WI38 (cell line): ENCODE results near the gene RNFT2.

Experiments
- H3K4me3 ChIP-seq: 2 replicates; pipeline ENCODE4 v1.5.1; 2011; ENCODE audit warnings: low read depth, mild to moderate bottlenecking, control low read depth, low read length
- CTCF ChIP-seq: IDR thresholded peaks from 2 replicates; pipeline ENCODE4 v1.5.1; 2012; ENCODE audit warnings: low read depth, mild to moderate bottlenecking, control low read depth, low read length

The RNFT2 gene

DNA sequence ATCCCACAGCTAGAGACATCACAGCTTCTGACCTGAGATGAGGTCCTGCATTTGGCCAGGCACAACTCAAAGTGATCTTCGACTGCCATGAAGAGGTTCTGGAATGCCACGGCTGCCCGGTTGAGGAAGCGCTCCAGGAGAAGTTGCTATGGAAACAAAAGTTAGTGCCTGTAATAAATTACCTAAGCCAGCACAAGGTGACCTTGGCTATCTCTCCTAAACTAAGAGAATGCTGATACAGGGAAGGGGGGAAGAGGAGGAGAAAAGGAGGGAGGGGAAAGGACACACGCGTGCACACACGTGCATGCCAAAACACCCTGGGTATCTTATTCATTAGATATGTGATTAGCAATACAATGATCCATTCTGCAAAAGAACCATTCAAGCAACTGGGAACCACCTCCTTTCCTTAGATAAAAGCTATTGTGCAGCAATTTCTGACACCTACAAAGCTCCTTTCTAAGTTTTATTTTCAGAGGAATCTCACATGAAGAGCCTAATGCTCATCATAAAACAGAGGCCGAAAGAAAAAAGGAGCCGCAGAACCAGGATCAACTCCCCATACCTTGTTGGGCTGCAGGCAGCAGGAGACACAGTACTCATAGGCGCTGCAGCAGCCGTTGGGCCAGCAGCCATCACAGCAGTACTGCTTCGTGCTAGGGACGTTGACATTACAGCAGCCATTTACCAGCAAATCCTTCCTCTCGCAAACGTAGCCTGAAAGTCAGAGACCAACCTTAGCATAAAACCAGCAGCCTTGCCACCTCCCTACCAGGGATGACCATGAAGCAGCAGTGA, 18.2 kb upstream of the RNFT2 start:
- no peak overlapping the region for H3K4me3 ChIP-seq
- no peak for TF ChIP-seq CTCF

- H3K4me3 ChIP-seq: no peak overlapping the region
- TF ChIP-seq CTCF: no peak
These were observed 15.9 kb upstream of the RNFT2 start for GRCh38 chr12:116722245-116722644.

- no peak for TF ChIP-seq CTCF
- H3K4me3 ChIP-seq: no peak overlapping the region
These were observed 11.4 kb upstream of the RNFT2 start for GRCh38 chr12:116726694-116727093.

DNA sequence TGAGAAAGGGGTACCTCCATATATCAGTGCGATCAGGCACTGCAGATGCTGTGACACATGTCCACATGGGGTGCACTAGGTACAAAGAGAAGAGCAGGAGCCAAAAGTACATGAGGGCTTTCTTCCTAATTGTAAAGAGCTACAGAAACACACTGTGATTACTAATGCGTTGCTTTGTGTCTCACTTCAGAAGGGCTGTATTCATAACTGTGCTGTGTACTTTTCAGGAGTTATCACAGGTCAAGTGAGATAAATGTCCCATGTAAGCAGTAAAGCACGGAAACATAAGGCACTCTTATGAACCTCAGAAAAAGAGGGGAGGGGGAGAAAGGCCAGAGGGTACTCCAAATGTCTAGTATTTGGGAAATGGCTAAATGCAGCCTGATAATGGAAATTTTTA, 10.9 kb upstream of the RNFT2 start:
- TF ChIP-seq CTCF: no peak
- no peak overlapping the region for H3K4me3 ChIP-seq

DNA sequence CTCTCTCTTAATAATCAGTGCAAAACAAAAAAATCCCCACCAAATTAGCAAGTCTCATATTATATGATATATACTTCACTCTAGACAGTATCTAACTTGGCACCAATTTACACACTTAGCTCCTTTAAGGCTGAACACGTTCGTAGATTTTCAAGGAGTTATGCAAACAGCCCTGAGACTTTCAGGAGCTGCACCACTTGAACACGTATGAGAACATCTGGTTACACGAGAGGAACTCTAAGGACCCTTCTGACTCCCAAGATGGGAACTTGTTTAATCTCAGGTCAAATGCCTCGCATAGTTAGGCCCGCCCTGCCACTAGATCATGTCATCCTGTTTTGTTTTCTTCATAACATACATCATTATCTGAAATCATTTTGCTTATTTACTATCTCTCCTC, 10.2 kb upstream of the RNFT2 start:
- H3K4me3 ChIP-seq: no peak overlapping the region
- no peak for TF ChIP-seq CTCF

DNA sequence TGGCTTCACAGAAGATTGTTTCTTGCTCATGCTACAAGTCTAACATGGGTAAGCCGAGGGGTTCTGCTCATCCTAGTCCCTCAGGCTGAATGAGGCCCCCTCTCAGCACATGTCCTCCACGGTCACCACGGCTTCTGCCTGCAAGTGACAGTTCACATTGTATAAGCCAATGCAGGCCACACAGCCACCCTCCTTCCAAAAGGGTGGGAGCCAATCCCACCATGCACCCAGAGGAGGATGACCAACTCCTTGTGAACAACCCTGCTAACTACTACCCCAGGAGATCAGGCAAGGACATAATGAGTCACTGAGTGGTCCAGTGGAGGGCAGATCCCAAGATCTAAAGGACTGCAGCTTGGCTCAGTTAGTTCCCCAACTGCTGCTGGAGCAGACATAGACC, 6.3 kb upstream of the RNFT2 start:
- no peak for TF ChIP-seq CTCF

GRCh38 chr12:116734156-116734768, 3.9 kb upstream of the RNFT2 start:
- no peak overlapping the region for H3K4me3 ChIP-seq
- no peak for TF ChIP-seq CTCF

More for the DNA sequence above, 6.3 kb upstream of the RNFT2 start:
- H3K4me3 ChIP-seq: no peak overlapping the region
